K562 (cell line): Measurements from ENCODE around the gene PTGER2. TPM values are rescaled to one million over a fixed set of nuclear protein-coding genes. Genes with fewer than 3 reads are reported as not detected.

Source experiments
- ATAC-seq: fragments of 200-7000 bp; cut with Tn5 transposase; 3 replicates; pipeline ENCODE4 v1.9.1; 2020; ENCODE audit warnings: moderate library complexity
- BruUV-seq: library from RNA; stranded (reverse); fragments of 400-500 nt; replicated peaks from 2 replicates; lab custom pipeline; 2021; lab: Mats Ljungman, UMichigan
- CTCF ChIA-PET: fragments of 300-600 bp; formaldehyde crosslinking; extraction: SDS; loops from one replicate; lab custom pipeline; 2021; ENCODE audit warnings: low intra/inter-chr PET ratio; lab: Yijun Ruan, JAX
- POLR2A ChIA-PET: fragments of 300-600, 350-650 bp; sonication (Branson Sonifier 250); formaldehyde crosslinking; extraction: SDS; loops from one replicate; lab custom pipeline; 2021; ENCODE audit warnings: antibody characterized with exemption, inconsistent platforms; lab: Yijun Ruan, JAX
- DNase-seq, 4 experiments: peaks; one replicate each; pipeline versions ENCODE4 v3.0.0 to v3.0.0-alpha.2; 2011 to 2018; ENCODE audit warnings: low spot score in 3 of 4, mixed read lengths in 3 of 4; ENCODE audit errors: extremely low read depth in 1 of 4
- FAIRE-seq: peaks from 2 replicates; lab custom pipeline; 2011; peaks lifted over from hg19 to GRCh38; lab: Jason Lieb, UNC
- H2AFZ ChIP-seq: 2 replicates; pipeline ENCODE4 v1.6.0; 2011; ENCODE audit warnings: low read depth, low read length, control low read depth, inconsistent platforms
- H3K27ac ChIP-seq: fragments of 200-600 bp; 3 replicates; pipeline ENCODE4 v1.8.0; 2011; ENCODE audit warnings: low read depth, mild to moderate bottlenecking, control low read depth, inconsistent platforms, low read length, moderate library complexity, mixed read lengths; ENCODE audit errors: extremely low read depth
- H3K27me3 ChIP-seq, 2 experiments: fragments of 300-600 bp in 1 of 2; 2 replicates in 1 of 2; 3 replicates in 1 of 2; pipeline versions ENCODE4 v1.6.0 to v1.8.0; 2011; ENCODE audit warnings: inconsistent platforms in 2 of 2, low read length in 2 of 2, mild to moderate bottlenecking in 1 of 2, mixed read lengths in 1 of 2, moderate library complexity in 1 of 2; ENCODE audit not compliant: control insufficient read depth in 2 of 2, insufficient read depth in 2 of 2
- H3K36me3 ChIP-seq: fragments of 300-600 bp; 3 replicates; pipeline ENCODE4 v1.8.0; 2011; ENCODE audit warnings: mild to moderate bottlenecking, low read length, inconsistent platforms; ENCODE audit not compliant: control insufficient read depth, insufficient read depth
- H3K4me1 ChIP-seq, 2 experiments: fragments of 200-600 bp in 1 of 2; replicated peaks in 1 of 2; 2 replicates in 1 of 2; 3 replicates in 1 of 2; pipeline versions ENCODE4 v1.5.1 to v1.8.0; 2011; ENCODE audit warnings: inconsistent platforms in 2 of 2, low read length in 2 of 2, mild to moderate bottlenecking in 1 of 2, mixed read lengths in 1 of 2, moderate library complexity in 1 of 2; ENCODE audit not compliant: control insufficient read depth in 2 of 2, insufficient read depth in 2 of 2
- H3K4me2 ChIP-seq: 2 replicates; pipeline ENCODE4 v1.6.1; 2011; ENCODE audit warnings: low read length, control low read depth, inconsistent platforms, mixed read lengths; ENCODE audit not compliant: insufficient read depth
- H3K4me3 ChIP-seq: fragments of 200-600 bp; sonication (generic), shearing (Covaris generic); 2 replicates; pipeline ENCODE4 v1.5.1; 2016; ENCODE audit warnings: control low read depth, inconsistent platforms
- H3K79me2 ChIP-seq: fragments of 200-600 bp; 3 replicates; pipeline ENCODE4 v1.8.0; 2011; ENCODE audit warnings: low read length, inconsistent platforms; ENCODE audit not compliant: control insufficient read depth, insufficient read depth
- H3K9ac ChIP-seq, 2 experiments: 2 replicates each; pipeline versions ENCODE4 v1.6.0 to v1.6.1; 2011; ENCODE audit warnings: low read depth in 2 of 2, low read length in 2 of 2, control low read depth in 1 of 2, inconsistent platforms in 1 of 2, mild to moderate bottlenecking in 1 of 2, mixed read lengths in 1 of 2; ENCODE audit not compliant: insufficient read depth in 1 of 2
- H3K9me1 ChIP-seq: one replicate; pipeline ENCODE4 v1.6.0; 2011; ENCODE audit warnings: inconsistent platforms, mild to moderate bottlenecking, low read length, moderate library complexity; ENCODE audit not compliant: control insufficient read depth, insufficient read depth
- H3K9me3 ChIP-seq: replicated peaks from 2 replicates; pipeline ENCODE4 v1.5.1; 2011; ENCODE audit warnings: low read depth, low read length, inconsistent platforms; ENCODE audit not compliant: control insufficient read depth, insufficient read depth
- H4K20me1 ChIP-seq: replicated peaks from 2 replicates; pipeline ENCODE4 v1.6.1; 2011; ENCODE audit warnings: low read length, inconsistent platforms, mixed read lengths; ENCODE audit not compliant: control insufficient read depth, insufficient read depth
- EGR1 ChIP-seq: fragments of 450-650 bp; conservative IDR thresholded peaks from 2 replicates; pipeline ENCODE4 v1.6.1; 2017; ENCODE audit warnings: mild to moderate bottlenecking
- WGBS: fragments of 100-300 bp; shearing (Covaris generic); methylation state at CpG from one replicate; pipeline ENCODE4 v1.1.6; 2016; ENCODE audit warnings: low coverage, mixed read lengths; ENCODE audit not compliant: insufficient coverage; ENCODE audit errors: missing lambda C conversion rate; 5-methylcytosine and 5-hydroxymethylcytosine counted together
- in situ Hi-C: fragments of 300-500 bp; cut with MboI; formaldehyde crosslinking; loops from 4 replicates; pipeline ENCODE4 v1.15.0; 2018; ENCODE audit warnings: inconsistent platforms, mixed read lengths
- intact Hi-C: fragments of 100-400 bp; cut with micrococcal nuclease; formaldehyde crosslinking; loops from 2 replicates; pipeline ENCODE4 v1.14.2; 2022
- polyA plus RNA-seq, 8 experiments: library from polyadenylated mRNA; depleted of rRNA in 4 of 8; stranded (reverse) in 5 of 8; unstranded in 3 of 8; fragments of >200 nt; fragmentation: Nextera tagmentation in 2 of 8; fragmentation: Illumina TruSeq in 1 of 8; extraction: Ambion mirVana in 2 of 8; extraction: Trizol in 1 of 8; gene quantifications; 2 replicates each; pipeline versions ENCODE4 v1.2.1 to v1.2.3, GENCODE V29; 2011 to 2014; ENCODE audit warnings: inconsistent platforms in 1 of 8, missing spikeins in 1 of 8
- total RNA-seq, 7 experiments: library from RNA; depleted of rRNA in 6 of 7; stranded (reverse); fragments of >200 nt in 6 of 7; fragmentation: Illumina TruSeq in 2 of 7; extraction: Trizol in 2 of 7; gene quantifications; 2 replicates each; pipeline versions ENCODE4 v1.2.1 to v1.2.3, GENCODE V29; 2011 to 2021; ENCODE audit warnings: low replicate concordance in 1 of 7
- TF ChIP-seq, protein P1 (sequence below): fragments of 250-450 bp; sonication (Bioruptor Pico); IDR thresholded peaks from 2 replicates; pipeline ENCODE4 v1.4.0; 2020; ENCODE audit warnings: mild to moderate bottlenecking, moderate library complexity

Gene PTGER2
- total and polyA plus RNA-seq, 9 of the 15 experiments (the other 6 are each of a cell fraction or from before 2014, with no cell fraction given): not detected

DNA sequence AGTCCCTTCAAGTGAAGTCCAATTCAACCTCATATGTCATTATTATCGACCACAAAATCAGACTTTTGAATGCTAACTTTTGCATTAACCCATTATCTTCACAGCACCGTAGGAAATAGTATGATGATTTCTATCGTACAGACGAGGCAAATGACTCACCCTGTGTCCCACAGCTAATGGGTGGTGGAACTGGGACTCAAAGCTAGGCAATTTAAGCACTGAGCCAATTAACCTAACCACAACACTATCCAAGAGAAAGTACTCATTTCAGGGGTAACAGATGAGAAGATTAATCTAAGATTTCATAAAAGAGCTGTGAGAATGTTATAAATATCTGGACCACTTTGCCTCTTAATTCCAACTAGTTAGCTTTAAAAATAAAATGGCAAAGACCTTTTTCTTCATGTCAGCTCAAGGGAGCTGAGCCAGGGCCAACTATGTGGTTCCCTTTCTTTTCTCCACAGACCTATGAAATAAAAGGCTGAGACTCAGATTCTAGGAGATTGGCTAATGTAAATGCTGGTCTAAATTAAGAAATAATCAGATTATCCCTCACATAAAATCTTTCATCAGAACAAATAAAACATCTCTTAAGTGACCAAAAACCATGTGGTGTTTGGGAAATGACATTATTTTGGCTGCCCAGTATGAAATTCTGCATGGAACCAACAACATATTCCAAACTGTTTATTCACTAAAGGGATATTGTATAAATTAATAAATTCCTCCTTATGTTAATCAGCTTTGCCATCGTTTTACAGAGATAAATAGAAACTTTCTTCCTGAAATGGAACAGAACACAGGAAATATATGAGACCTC, 4.9 kb downstream of the PTGER2 start:
- no peak overlapping the region for H3K4me3 ChIP-seq
- H3K27me3 ChIP-seq: peaks cover 0 to 17% of the 10 kb centered on the region in 2 experiments; a peak in 2 of 5 replicates
- no TSS peak for BruUV-seq
- no peak overlapping the region for H3K27ac ChIP-seq
- FAIRE-seq (no peak), DNase-seq (no peak), ATAC-seq (no peak)
- intact Hi-C loops (no loop called here), in situ Hi-C loops (no loop called here)
- peaks cover 0 to 11% of the 10 kb centered on the region in 2 experiments; a peak in 2 of 5 replicates for H3K4me1 ChIP-seq
- ChIA-PET CTCF (no interaction called here), POLR2A (no interaction called here)
- no peaks in the 10 kb centered on the region for H3K9me3 ChIP-seq
- H2AFZ ChIP-seq: no peak overlapping the region
- H4K20me1 ChIP-seq: no peaks in the 10 kb centered on the region
- WGBS: 2% methylated on average over 5 of the region's 5 CpGs
- no peak overlapping the region for H3K4me2 ChIP-seq
- H3K9me1 ChIP-seq: no peaks in the 10 kb centered on the region
- no peak for TF ChIP-seq EGR1
- TF ChIP-seq, protein P1, sequence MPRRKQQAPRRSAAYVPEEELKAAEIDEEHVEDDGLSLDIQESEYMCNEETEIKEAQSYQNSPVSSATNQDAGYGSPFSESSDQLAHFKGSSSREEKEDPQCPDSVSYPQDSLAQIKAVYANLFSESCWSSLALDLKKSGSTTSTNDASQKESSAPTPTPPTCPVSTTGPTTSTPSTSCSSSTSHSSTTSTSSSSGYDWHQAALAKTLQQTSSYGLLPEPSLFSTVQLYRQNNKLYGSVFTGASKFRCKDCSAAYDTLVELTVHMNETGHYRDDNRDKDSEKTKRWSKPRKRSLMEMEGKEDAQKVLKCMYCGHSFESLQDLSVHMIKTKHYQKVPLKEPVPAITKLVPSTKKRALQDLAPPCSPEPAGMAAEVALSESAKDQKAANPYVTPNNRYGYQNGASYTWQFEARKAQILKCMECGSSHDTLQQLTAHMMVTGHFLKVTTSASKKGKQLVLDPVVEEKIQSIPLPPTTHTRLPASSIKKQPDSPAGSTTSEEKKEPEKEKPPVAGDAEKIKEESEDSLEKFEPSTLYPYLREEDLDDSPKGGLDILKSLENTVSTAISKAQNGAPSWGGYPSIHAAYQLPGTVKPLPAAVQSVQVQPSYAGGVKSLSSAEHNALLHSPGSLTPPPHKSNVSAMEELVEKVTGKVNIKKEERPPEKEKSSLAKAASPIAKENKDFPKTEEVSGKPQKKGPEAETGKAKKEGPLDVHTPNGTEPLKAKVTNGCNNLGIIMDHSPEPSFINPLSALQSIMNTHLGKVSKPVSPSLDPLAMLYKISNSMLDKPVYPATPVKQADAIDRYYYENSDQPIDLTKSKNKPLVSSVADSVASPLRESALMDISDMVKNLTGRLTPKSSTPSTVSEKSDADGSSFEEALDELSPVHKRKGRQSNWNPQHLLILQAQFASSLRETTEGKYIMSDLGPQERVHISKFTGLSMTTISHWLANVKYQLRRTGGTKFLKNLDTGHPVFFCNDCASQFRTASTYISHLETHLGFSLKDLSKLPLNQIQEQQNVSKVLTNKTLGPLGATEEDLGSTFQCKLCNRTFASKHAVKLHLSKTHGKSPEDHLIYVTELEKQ (CRISPR knock-in tag): no peak
- no peaks in the 10 kb centered on the region for H3K79me2 ChIP-seq
- no peaks in the 10 kb centered on the region for H3K36me3 ChIP-seq
- no peak overlapping the region for H3K9ac ChIP-seq
